HEK293 (cell line): Measurements from ENCODE around the gene BBIP1.

Experiments
- CTCF ChIA-PET: fragments of 350-600 bp; formaldehyde crosslinking; extraction: SDS; loops from one replicate; lab custom pipeline; 2021; ENCODE audit warnings: antibody characterized with exemption; lab: Yijun Ruan, JAX
- POLR2A ChIA-PET: fragments of 300-600 bp; formaldehyde crosslinking; extraction: SDS; loops from one replicate; lab custom pipeline; 2020; ENCODE audit warnings: antibody characterized with exemption, inconsistent platforms; lab: Yijun Ruan, JAX
- H3K27ac ChIP-seq: fragments of 200-500 bp; sonication (Bioruptor generic); 2 replicates; pipeline ENCODE4 v1.5.1; 2014; ENCODE audit warnings: low read depth, low read length, control low read depth, inconsistent platforms; ENCODE audit errors: extremely low read depth
- H3K36me3 ChIP-seq, 2 experiments: fragments of 200-500 bp in 1 of 2; sonication (Bioruptor generic) in 1 of 2; 1 replicate in 1 of 2; 2 replicates in 1 of 2; pipeline ENCODE4 v1.5.1; 2014 to 2017; ENCODE audit warnings: inconsistent platforms in 2 of 2, low read length in 2 of 2; ENCODE audit not compliant: control insufficient read depth in 2 of 2, insufficient read depth in 1 of 2
- H3K4me1 ChIP-seq: fragments of 200-500 bp; sonication (Bioruptor generic); 2 replicates; pipeline ENCODE4 v1.5.1; 2014; ENCODE audit warnings: mild to moderate bottlenecking, low read length, inconsistent platforms; ENCODE audit not compliant: control insufficient read depth, insufficient read depth
- H3K4me3 ChIP-seq: 2 replicates; pipeline ENCODE4 v1.5.1; 2011; ENCODE audit warnings: low read depth, mild to moderate bottlenecking, control low read depth, low read length, moderate library complexity
- H3K9me3 ChIP-seq: fragments of 200-500 bp; sonication (Bioruptor generic); 2 replicates; pipeline ENCODE4 v1.5.1; 2014; ENCODE audit warnings: low read depth, low read length, inconsistent platforms; ENCODE audit not compliant: control insufficient read depth, insufficient read depth
- BCL11B ChIP-seq: fragments of 450-650 bp; formaldehyde crosslinking; IDR thresholded peaks from 2 replicates; pipeline ENCODE4 v1.5.1; 2016; ENCODE audit warnings: low read depth, missing biosample characterization, missing genetic modification characterization
- ELK4 ChIP-seq: IDR thresholded peaks from 2 replicates; pipeline ENCODE4 v1.6.1; 2011; ENCODE audit warnings: mild to moderate bottlenecking, low read depth, low read length, borderline replicate concordance
- HOXA7 ChIP-seq: sonication (generic); formaldehyde crosslinking; IDR thresholded peaks from 2 replicates; pipeline ENCODE4 v1.8.1; 2022; ENCODE audit warnings: missing genetic modification reagents, borderline replicate concordance
- IKZF3 ChIP-seq: fragments of 450-650 bp; IDR thresholded peaks from 2 replicates; pipeline ENCODE4 v1.5.0; 2018; ENCODE audit warnings: missing biosample characterization, mild to moderate bottlenecking, missing genetic modification characterization, moderate library complexity
- KLF16 ChIP-seq: fragments of 450-650 bp; formaldehyde crosslinking; IDR thresholded peaks from 2 replicates; pipeline ENCODE4 v1.5.1; 2017; ENCODE audit warnings: missing biosample characterization, missing genetic modification characterization
- MYNN ChIP-seq: fragments of 450-650 bp; formaldehyde crosslinking; IDR thresholded peaks from 2 replicates; pipeline ENCODE4 v1.5.1; 2016; ENCODE audit warnings: missing biosample characterization, missing genetic modification characterization, borderline replicate concordance
- MZF1 ChIP-seq: fragments of 450-650 bp; formaldehyde crosslinking; IDR thresholded peaks from 2 replicates; pipeline ENCODE4 v1.5.1; 2017; ENCODE audit warnings: missing biosample characterization, missing genetic modification characterization, borderline replicate concordance
- PRDM1 ChIP-seq: fragments of 450-650 bp; formaldehyde crosslinking; IDR thresholded peaks from 2 replicates; pipeline ENCODE4; 2016; ENCODE audit warnings: missing biosample characterization, missing genetic modification characterization
- PRDM10 ChIP-seq: fragments of 450-650 bp; formaldehyde crosslinking; IDR thresholded peaks from 2 replicates; pipeline ENCODE4 v1.5.1; 2016; ENCODE audit warnings: missing biosample characterization, missing genetic modification characterization
- TCF7L2 ChIP-seq: IDR thresholded peaks from 2 replicates; pipeline ENCODE4 v1.6.1; 2011; ENCODE audit warnings: low read depth, mild to moderate bottlenecking, inconsistent platforms, low read length, moderate library complexity, borderline replicate concordance
- ZBTB1 ChIP-seq: fragments of 450-650 bp; formaldehyde crosslinking; IDR thresholded peaks from 2 replicates; pipeline ENCODE4 v1.5.1; 2016; ENCODE audit warnings: missing biosample characterization, missing genetic modification characterization
- ZBTB49 ChIP-seq: fragments of 450-650 bp; formaldehyde crosslinking; IDR thresholded peaks from 2 replicates; pipeline ENCODE4 v1.5.1; 2016; ENCODE audit warnings: missing biosample characterization, missing genetic modification characterization, low read depth
- ZNF10 ChIP-seq: fragments of 450-650 bp; formaldehyde crosslinking; IDR thresholded peaks from 2 replicates; pipeline ENCODE4 v1.5.1; 2017; ENCODE audit warnings: missing biosample characterization, missing genetic modification characterization
- ZNF121 ChIP-seq: fragments of 450-650 bp; formaldehyde crosslinking; IDR thresholded peaks from 2 replicates; pipeline ENCODE4 v1.5.1; 2016; ENCODE audit warnings: missing biosample characterization, missing genetic modification characterization
- ZNF175 ChIP-seq: fragments of 450-650 bp; formaldehyde crosslinking; IDR thresholded peaks from 2 replicates; pipeline ENCODE4 v1.5.1; 2016; ENCODE audit warnings: missing biosample characterization, missing genetic modification characterization
- ZNF202 ChIP-seq: fragments of 450-650 bp; formaldehyde crosslinking; IDR thresholded peaks from 2 replicates; pipeline ENCODE4 v1.5.1; 2016; ENCODE audit warnings: missing biosample characterization, missing genetic modification characterization, borderline replicate concordance
- ZNF211 ChIP-seq: fragments of 450-650 bp; formaldehyde crosslinking; IDR thresholded peaks from 2 replicates; pipeline ENCODE4 v1.5.1; 2016; ENCODE audit warnings: low read depth, missing biosample characterization, missing genetic modification characterization
- ZNF292 ChIP-seq: fragments of 450-650 bp; formaldehyde crosslinking; IDR thresholded peaks from 2 replicates; pipeline ENCODE4 v1.5.1; 2016; ENCODE audit warnings: low read depth, missing biosample characterization, missing genetic modification characterization, borderline replicate concordance
- ZNF354C ChIP-seq: fragments of 450-650 bp; formaldehyde crosslinking; IDR thresholded peaks from 2 replicates; pipeline ENCODE4 v1.5.1; 2016; ENCODE audit warnings: missing biosample characterization, missing genetic modification characterization, low read depth, borderline replicate concordance
- ZNF433 ChIP-seq: fragments of 450-650 bp; formaldehyde crosslinking; IDR thresholded peaks from 2 replicates; pipeline ENCODE4 v1.5.1; 2016; ENCODE audit warnings: missing biosample characterization, missing genetic modification characterization, low read depth
- ZNF548 ChIP-seq: fragments of 450-650 bp; formaldehyde crosslinking; IDR thresholded peaks from 2 replicates; pipeline ENCODE4 v1.5.1; 2016; ENCODE audit warnings: missing biosample characterization, missing genetic modification characterization
- ZNF555 ChIP-seq: fragments of 450-650 bp; formaldehyde crosslinking; conservative IDR thresholded peaks from 2 replicates; pipeline ENCODE4 v1.5.1; 2017; ENCODE audit warnings: missing biosample characterization, mild to moderate bottlenecking, missing genetic modification characterization, inconsistent platforms
- ZNF561 ChIP-seq: fragments of 450-650 bp; IDR thresholded peaks from 2 replicates; pipeline ENCODE4 v1.5.1; 2018; ENCODE audit warnings: missing biosample characterization, missing genetic modification characterization, borderline replicate concordance
- ZNF623 ChIP-seq: fragments of 450-650 bp; formaldehyde crosslinking; IDR thresholded peaks from 2 replicates; pipeline ENCODE4 v1.5.1; 2016; ENCODE audit warnings: missing biosample characterization, missing genetic modification characterization
- ZNF670 ChIP-seq: fragments of 450-650 bp; formaldehyde crosslinking; IDR thresholded peaks from 2 replicates; pipeline ENCODE4 v1.5.1; 2016; ENCODE audit warnings: missing biosample characterization, missing genetic modification characterization, low read depth
- ZNF704 ChIP-seq: fragments of 450-650 bp; formaldehyde crosslinking; IDR thresholded peaks from 2 replicates; pipeline ENCODE4 v1.5.1; 2016; ENCODE audit warnings: missing biosample characterization, missing genetic modification characterization
- ZNF768 ChIP-seq: fragments of 450-650 bp; formaldehyde crosslinking; IDR thresholded peaks from 2 replicates; pipeline ENCODE4 v1.5.1; 2018; ENCODE audit warnings: missing biosample characterization, mild to moderate bottlenecking, missing genetic modification characterization
- ZSCAN23 ChIP-seq: fragments of 450-650 bp; formaldehyde crosslinking; IDR thresholded peaks from 2 replicates; pipeline ENCODE4 v1.5.1; 2016; ENCODE audit warnings: missing biosample characterization, missing genetic modification characterization

BBIP1 gene

GRCh38 chr10:110944792-110945396 lies 25.9 kb upstream of the BBIP1 start:
- Histone ChIP-seq H3K9me3 (no peaks in the 10 kb centered on the region), H3K27ac (no peak overlapping the region), H3K4me1 (no peaks in the 10 kb centered on the region), H3K36me3 (peaks cover 8% of the 10 kb centered on the region in 2 experiments), H3K4me3 (no peak overlapping the region)
- ChIA-PET CTCF (interaction anchor here (0.6 kb wide), 1 partner anchor 938 kb away, joined by 3 read pairs; no protein-coding TSS in a partner anchor), POLR2A (no interaction called here)
- no peak for TF ChIP-seq ZNF121 (tag by site-specific recombination)
- no peak for TF ChIP-seq ZBTB49 (tag by site-specific recombination)
- TF ChIP-seq ZNF175 = no peak
- no peak for TF ChIP-seq ZSCAN23 (tag by site-specific recombination)
- no peak for TF ChIP-seq IKZF3
- no peak for TF ChIP-seq MZF1
- TF ChIP-seq ZNF704 (tag by site-specific recombination) = no peak
- TF ChIP-seq ELK4 = no peak
- no peak for TF ChIP-seq ZNF433 (tag by site-specific recombination)
- no peak for TF ChIP-seq PRDM1 (tag by site-specific recombination)
- TF ChIP-seq TCF7L2 = no peak
- no peak for TF ChIP-seq MYNN (tag by site-specific recombination)
- no peak for TF ChIP-seq ZNF768
- no peak for TF ChIP-seq ZNF548 (tag by site-specific recombination)
- no peak for TF ChIP-seq ZNF292 (tag by site-specific recombination)
- TF ChIP-seq ZNF623 (tag by site-specific recombination) = no peak
- TF ChIP-seq ZNF211 (tag by site-specific recombination) = no peak

- Histone ChIP-seq H3K27ac (no peak overlapping the region), H3K36me3 (peaks cover 8% of the 10 kb centered on the region in 2 experiments), H3K4me3 (no peak overlapping the region), H3K9me3 (no peaks in the 10 kb centered on the region), H3K4me1 (no peaks in the 10 kb centered on the region)
- ChIA-PET POLR2A (interaction anchor here (1.5 kb wide), 1 partner anchor 20 kb away, joined by 4 read pairs; the partner anchor contains the start of genes BBIP1 and SHOC2), CTCF (interaction anchor here (0.7 to 1.3 kb wide), 2 partner anchors 36 to 46 kb away, joined by 3 to 4 read pairs; no protein-coding TSS in a partner anchor)
- TF ChIP-seq ZBTB1 (tag by site-specific recombination) = no peak
- no peak for TF ChIP-seq PRDM10 (tag by site-specific recombination)
- TF ChIP-seq ZNF670 (tag by site-specific recombination) = no peak
- no peak for TF ChIP-seq ZSCAN23 (tag by site-specific recombination)
- TF ChIP-seq ZNF202 (tag by site-specific recombination) = no peak
- TF ChIP-seq HOXA7 (CRISPR knock-in tag) = no peak
- no peak for TF ChIP-seq ZNF354C (tag by site-specific recombination)
- no peak for TF ChIP-seq BCL11B
- no peak for TF ChIP-seq ZNF555 (tag by site-specific recombination)
- no peak for TF ChIP-seq ZNF10 (tag by site-specific recombination)
- no peak for TF ChIP-seq KLF16 (tag by site-specific recombination)
- no peak for TF ChIP-seq ZNF561
These were observed 20.4 kb upstream of the BBIP1 start for GRCh38 chr10:110939419-110939818.
